Measurements from ENCODE around the gene NCLN.
"Not testable (repeated sequence)": the region's sequence is repeated elsewhere in the genome, so short reads cannot be mapped to it uniquely, and the experiment has no call there.

NCLN gene

GRCh38 chr19:3167533-3168272, 18.0 kb upstream of the NCLN start:
- Histone ChIP-seq H3K36me3 (ENCODE audit: low read depth) (peaks cover 26% of the 10 kb centered on the region), H3K9me3 (ENCODE audit: severe bottlenecking) (no peaks in the 10 kb centered on the region), H3K4me3 (ENCODE audit: severe bottlenecking) (no peak overlapping the region), H3K27me3 (ENCODE audit: insufficient read depth, poor library complexity, severe bottlenecking) (no peaks in the 10 kb centered on the region), H3K27ac (ENCODE audit: poor library complexity, severe bottlenecking) (peak overlapping the region; percentile 35), H3K4me1 (ENCODE audit: insufficient read depth, poor library complexity, severe bottlenecking) (peaks cover 8% of the 10 kb centered on the region)
- DNase-seq (ENCODE audit: low spot score) (no peak), ATAC-seq (ENCODE audit: low read depth) (no peak)
- TF ChIP-seq CTCF (IDR thresholded peaks at IDR 0.05; ENCODE audit: poor library complexity, severe bottlenecking): no peak

GRCh38 chr19:3171894-3172672, 13.6 kb upstream of the NCLN start:
- H3K36me3 ChIP-seq (ENCODE audit: low read depth): no peaks in the 10 kb centered on the region
- H3K9me3 ChIP-seq (ENCODE audit: severe bottlenecking): no peaks in the 10 kb centered on the region
- H3K27ac ChIP-seq (ENCODE audit: poor library complexity, severe bottlenecking): peak overlapping the region; percentile 10
- no peak for DNase-seq (ENCODE audit: low spot score)
- no peaks in the 10 kb centered on the region for H3K27me3 ChIP-seq (ENCODE audit: insufficient read depth, poor library complexity, severe bottlenecking)
- H3K4me3 ChIP-seq (ENCODE audit: severe bottlenecking): no peak overlapping the region
- H3K4me1 ChIP-seq (ENCODE audit: insufficient read depth, poor library complexity, severe bottlenecking): peaks cover 21% of the 10 kb centered on the region
- TF ChIP-seq CTCF (IDR thresholded peaks at IDR 0.05; ENCODE audit: poor library complexity, severe bottlenecking): no peak
- peak; percentile 65 for ATAC-seq (ENCODE audit: low read depth)

- H3K27ac ChIP-seq (ENCODE audit: poor library complexity, severe bottlenecking); DNase-seq (ENCODE audit: low spot score); H3K4me3 ChIP-seq (ENCODE audit: severe bottlenecking); H3K36me3 ChIP-seq (ENCODE audit: low read depth); H3K9me3 ChIP-seq (ENCODE audit: severe bottlenecking); ATAC-seq (ENCODE audit: low read depth); H3K27me3 ChIP-seq (ENCODE audit: insufficient read depth, poor library complexity, severe bottlenecking): not testable (repeated sequence)
- H3K4me1 ChIP-seq (ENCODE audit: insufficient read depth, poor library complexity, severe bottlenecking): peaks cover 22% of the 10 kb centered on the region
These were observed 13.1 kb upstream of the NCLN start for GRCh38 chr19:3172673-3173000.

GRCh38 chr19:3175781-3176714, 9.7 kb upstream of the NCLN start:
- Histone ChIP-seq H3K27ac (ENCODE audit: poor library complexity, severe bottlenecking) (peak overlapping the region; percentile 95), H3K4me1 (ENCODE audit: insufficient read depth, poor library complexity, severe bottlenecking) (peaks cover 19% of the 10 kb centered on the region), H3K4me3 (ENCODE audit: severe bottlenecking) (no peak overlapping the region), H3K9me3 (ENCODE audit: severe bottlenecking) (no peaks in the 10 kb centered on the region), H3K27me3 (ENCODE audit: insufficient read depth, poor library complexity, severe bottlenecking) (no peaks in the 10 kb centered on the region), H3K36me3 (ENCODE audit: low read depth) (no peaks in the 10 kb centered on the region)
- peak; percentile 30 for ATAC-seq (ENCODE audit: low read depth)
- TF ChIP-seq CTCF (IDR thresholded peaks at IDR 0.05; ENCODE audit: poor library complexity, severe bottlenecking): no peak
- DNase-seq (ENCODE audit: low spot score): peak; percentile 91

Data from RWPE2 (cell line).